Mucosa of rectum (tissue), 2 donors: Measurements from ENCODE around the gene ACTN2.

ENCODE experiments used
- H3K27ac ChIP-seq, 2 donors: one replicate each; pipeline ENCODE4 v1.7.0; 2013; ENCODE audit warnings: inconsistent platforms in 2 of 2, low read depth in 2 of 2, low read length in 2 of 2
- H3K27me3 ChIP-seq, 2 donors: one replicate each; pipeline ENCODE4 v1.7.0; 2013; ENCODE audit warnings: low read length in 2 of 2; ENCODE audit not compliant: control insufficient read depth in 2 of 2, insufficient read depth in 2 of 2
- H3K36me3 ChIP-seq, 2 donors: one replicate each; pipeline ENCODE4 v1.7.0; 2013; ENCODE audit warnings: low read length in 2 of 2; ENCODE audit not compliant: control insufficient read depth in 2 of 2, insufficient read depth in 2 of 2
- H3K4me1 ChIP-seq, 2 donors: one replicate each; pipeline ENCODE4 v1.7.0; 2013; ENCODE audit warnings: low read length in 2 of 2, mild to moderate bottlenecking in 1 of 2; ENCODE audit not compliant: control insufficient read depth in 2 of 2, insufficient read depth in 2 of 2
- H3K4me3 ChIP-seq, 2 donors: one replicate each; pipeline ENCODE4 v1.7.0; 2013; ENCODE audit warnings: low read length in 2 of 2
- H3K9ac ChIP-seq, 2 donors: one replicate each; pipeline ENCODE4 v1.7.0; 2013; ENCODE audit warnings: low read length in 2 of 2, low read depth in 1 of 2, mild to moderate bottlenecking in 1 of 2
- H3K9me3 ChIP-seq, 2 donors: one replicate each; pipeline ENCODE4 v1.7.0; 2013; ENCODE audit warnings: low read length in 2 of 2; ENCODE audit not compliant: control insufficient read depth in 2 of 2
- donor health status: healthy.
- donor health status: Normal muscosa, but diverticular disease.

The ACTN2 gene

DNA sequence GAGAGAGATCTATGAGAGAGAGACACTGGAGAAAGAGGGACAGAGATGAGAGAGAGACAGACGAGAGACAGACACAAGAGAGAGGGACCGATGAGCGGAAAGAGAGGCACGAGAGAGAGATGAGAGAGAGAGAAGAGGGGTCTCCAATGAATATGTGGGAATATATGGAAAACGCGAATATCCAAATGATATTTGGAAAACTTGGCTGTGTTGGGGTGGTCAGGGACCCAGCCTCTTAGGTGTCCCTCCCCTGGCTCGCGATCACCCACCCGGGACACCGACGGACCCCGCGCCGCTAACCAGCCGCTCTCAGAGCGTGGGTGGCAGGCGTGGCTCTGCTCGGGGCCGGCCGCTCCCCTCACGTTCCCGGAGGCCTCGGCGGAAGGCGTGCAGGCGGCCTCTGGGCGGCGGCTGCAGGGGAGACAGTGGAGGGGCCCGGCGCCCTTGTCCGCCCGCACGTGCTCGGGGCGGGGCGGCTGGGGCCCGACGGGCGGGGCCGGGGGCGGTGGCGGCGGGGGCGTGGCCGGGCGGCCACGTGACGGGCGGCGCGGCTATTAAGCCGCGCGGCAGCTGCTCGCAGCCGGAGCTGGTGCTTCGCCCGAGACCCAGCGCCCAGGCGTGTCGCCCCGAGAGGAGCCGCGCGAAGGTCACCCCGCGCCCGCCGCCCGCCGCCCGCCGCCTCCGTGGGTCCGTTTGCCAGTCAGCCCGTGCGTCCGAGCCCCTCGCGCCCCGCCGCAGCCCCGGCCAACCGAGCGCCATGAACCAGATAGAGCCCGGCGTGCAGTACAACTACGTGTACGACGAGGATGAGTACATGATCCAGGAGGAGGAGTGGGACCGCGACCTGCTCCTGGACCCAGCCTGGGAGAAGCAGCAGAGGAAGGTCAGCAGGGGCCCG is at the start of gene ACTN2:
Gene ACTN2 (plus strand): TSS at position 583 of the 898 bp plus-strand sequence. CDS start 175 bp downstream, at position 758.
- H3K9ac ChIP-seq = peak within 1 kb of the TSS in 1 of 2 donors; percentile 3

DNA sequence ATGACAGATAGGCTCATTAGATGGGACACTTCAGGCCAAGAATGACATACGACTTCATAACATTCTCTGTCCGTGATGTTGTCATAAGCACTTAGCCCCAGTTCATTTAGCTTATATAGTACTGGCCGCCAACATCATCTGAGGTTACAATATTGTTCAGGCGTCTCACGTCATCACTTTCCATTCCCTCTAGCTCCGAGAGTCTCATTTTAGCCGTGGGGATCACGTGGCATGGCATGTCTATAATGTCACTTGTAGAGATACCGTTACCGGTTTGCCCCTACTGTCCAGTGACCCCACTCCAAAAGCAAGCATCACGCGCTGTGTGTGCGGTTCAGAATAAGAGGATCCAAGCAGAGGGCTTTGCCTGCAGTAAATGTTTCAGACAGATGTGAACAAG is 47.4 kb upstream of the ACTN2 start:
- Histone ChIP-seq H3K27ac (no peak overlapping the region), H3K36me3 (no peaks in the 10 kb centered on the region), H3K9me3 (no peaks in the 10 kb centered on the region)

More for the DNA sequence above, at the start of gene ACTN2:
- H3K4me1 ChIP-seq = peaks cover 5 to 6% of the 10 kb centered on the region in 2 donors
- H3K4me3 ChIP-seq = peak within 1 kb of the TSS; percentile 14 to 37
- no peaks in the 10 kb centered on the region for H3K36me3 ChIP-seq
- no peaks in the 10 kb centered on the region for H3K9me3 ChIP-seq
- no peak within 1 kb of the TSS for H3K27ac ChIP-seq
- peaks cover 9 to 12% of the 10 kb centered on the region in 2 donors for H3K27me3 ChIP-seq

GRCh38 chr1:236639686-236640085 is 46.6 kb upstream of the ACTN2 start:
- Histone ChIP-seq H3K4me1 (no peaks in the 10 kb centered on the region), H3K27me3 (no peaks in the 10 kb centered on the region), H3K27ac (no peak overlapping the region), H3K9ac (no peak overlapping the region), H3K36me3 (no peaks in the 10 kb centered on the region), H3K9me3 (no peaks in the 10 kb centered on the region), H3K4me3 (no peak overlapping the region)

More for the DNA sequence above, 47.4 kb upstream of the ACTN2 start:
- H3K4me3 ChIP-seq = no peak overlapping the region
- no peak overlapping the region for H3K9ac ChIP-seq
- no peaks in the 10 kb centered on the region for H3K27me3 ChIP-seq
- H3K4me1 ChIP-seq = no peaks in the 10 kb centered on the region

- no peaks in the 10 kb centered on the region for H3K36me3 ChIP-seq
- no peaks in the 10 kb centered on the region for H3K9me3 ChIP-seq
- H3K27me3 ChIP-seq = no peaks in the 10 kb centered on the region
- no peaks in the 10 kb centered on the region for H3K4me1 ChIP-seq
- H3K27ac ChIP-seq = no peak overlapping the region
- no peak overlapping the region for H3K4me3 ChIP-seq
- H3K9ac ChIP-seq = no peak overlapping the region
Measured at GRCh38 chr1:236642763-236643162, 43.5 kb upstream of the ACTN2 start.

GRCh38 chr1:236645016-236645680 is 41.2 kb upstream of the ACTN2 start:
- Histone ChIP-seq H3K27ac (no peak overlapping the region), H3K4me3 (no peak overlapping the region), H3K9me3 (no peaks in the 10 kb centered on the region), H3K36me3 (no peaks in the 10 kb centered on the region), H3K9ac (no peak overlapping the region), H3K27me3 (no peaks in the 10 kb centered on the region), H3K4me1 (no peaks in the 10 kb centered on the region)

- Histone ChIP-seq H3K4me1 (no peaks in the 10 kb centered on the region), H3K27me3 (no peaks in the 10 kb centered on the region), H3K9ac (no peak overlapping the region), H3K4me3 (no peak overlapping the region), H3K9me3 (no peaks in the 10 kb centered on the region), H3K27ac (no peak overlapping the region), H3K36me3 (no peaks in the 10 kb centered on the region)
Measured at GRCh38 chr1:236654511-236654910, 31.8 kb upstream of the ACTN2 start.

GRCh38 chr1:236654957-236655356 is 31.3 kb upstream of the ACTN2 start:
- Histone ChIP-seq H3K9me3 (no peaks in the 10 kb centered on the region), H3K4me3 (no peak overlapping the region)

GRCh38 chr1:236657398-236657797 is 28.9 kb upstream of the ACTN2 start:
- no peaks in the 10 kb centered on the region for H3K4me1 ChIP-seq
- H3K36me3 ChIP-seq = no peaks in the 10 kb centered on the region
- H3K4me3 ChIP-seq = no peak overlapping the region
- no peak overlapping the region for H3K9ac ChIP-seq
- H3K9me3 ChIP-seq = no peaks in the 10 kb centered on the region
- H3K27me3 ChIP-seq = no peaks in the 10 kb centered on the region
- no peak overlapping the region for H3K27ac ChIP-seq

More at GRCh38 chr1:236654957-236655356, 31.3 kb upstream of the ACTN2 start:
- no peaks in the 10 kb centered on the region for H3K36me3 ChIP-seq
- H3K27ac ChIP-seq = no peak overlapping the region
- no peaks in the 10 kb centered on the region for H3K27me3 ChIP-seq
- no peaks in the 10 kb centered on the region for H3K4me1 ChIP-seq
- H3K9ac ChIP-seq = no peak overlapping the region

- H3K4me3 ChIP-seq = no peak overlapping the region
Measured at GRCh38 chr1:236659792-236660587, 26.3 kb upstream of the ACTN2 start.

More at GRCh38 chr1:236659792-236660587, 26.3 kb upstream of the ACTN2 start:
- H3K4me1 ChIP-seq = no peaks in the 10 kb centered on the region
- H3K36me3 ChIP-seq = no peaks in the 10 kb centered on the region
- H3K27ac ChIP-seq = no peak overlapping the region
- H3K27me3 ChIP-seq = no peaks in the 10 kb centered on the region
- no peaks in the 10 kb centered on the region for H3K9me3 ChIP-seq
- no peak overlapping the region for H3K9ac ChIP-seq
